MM.1S (cell line): ENCODE results near the gene FAM120B.

Experiments used
- EZH2 ChIP-seq: fragments of 300-600 bp; sonication (generic); optimal IDR thresholded peaks from 2 replicates; pipeline ENCODE3; 2017; ENCODE audit warnings: low read depth, mild to moderate bottlenecking, antibody characterized with exemption, low read length, mixed read lengths
- TF ChIP-seq, protein P1 (sequence below): fragments of 300-600 bp; sonication (generic); IDR thresholded peaks from 2 replicates; pipeline ENCODE4 v1.5.1; 2016; ENCODE audit warnings: antibody characterized with exemption, low read length, mixed read lengths

GRCh38 chr6:170365121-170365520 is 58.6 kb downstream of the FAM120B start:
- TF ChIP-seq, protein P1, sequence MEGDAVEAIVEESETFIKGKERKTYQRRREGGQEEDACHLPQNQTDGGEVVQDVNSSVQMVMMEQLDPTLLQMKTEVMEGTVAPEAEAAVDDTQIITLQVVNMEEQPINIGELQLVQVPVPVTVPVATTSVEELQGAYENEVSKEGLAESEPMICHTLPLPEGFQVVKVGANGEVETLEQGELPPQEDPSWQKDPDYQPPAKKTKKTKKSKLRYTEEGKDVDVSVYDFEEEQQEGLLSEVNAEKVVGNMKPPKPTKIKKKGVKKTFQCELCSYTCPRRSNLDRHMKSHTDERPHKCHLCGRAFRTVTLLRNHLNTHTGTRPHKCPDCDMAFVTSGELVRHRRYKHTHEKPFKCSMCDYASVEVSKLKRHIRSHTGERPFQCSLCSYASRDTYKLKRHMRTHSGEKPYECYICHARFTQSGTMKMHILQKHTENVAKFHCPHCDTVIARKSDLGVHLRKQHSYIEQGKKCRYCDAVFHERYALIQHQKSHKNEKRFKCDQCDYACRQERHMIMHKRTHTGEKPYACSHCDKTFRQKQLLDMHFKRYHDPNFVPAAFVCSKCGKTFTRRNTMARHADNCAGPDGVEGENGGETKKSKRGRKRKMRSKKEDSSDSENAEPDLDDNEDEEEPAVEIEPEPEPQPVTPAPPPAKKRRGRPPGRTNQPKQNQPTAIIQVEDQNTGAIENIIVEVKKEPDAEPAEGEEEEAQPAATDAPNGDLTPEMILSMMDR, result no peak
- TF ChIP-seq EZH2, result no peak
